Parathyroid adenoma (tissue), 2 donors: ENCODE results near the gene ETNK2.

Source experiments
- H2AFZ ChIP-seq: fragments of 300-600 bp; sonication (generic); one replicate; pipeline ENCODE4 v1.7.0; 2017; ENCODE audit warnings: antibody characterized with exemption, mild to moderate bottlenecking
- H3K27ac ChIP-seq: fragments of 300-600 bp; sonication (generic); one replicate; pipeline ENCODE4 v1.7.0; 2017
- H3K27me3 ChIP-seq: fragments of 300-600 bp; sonication (generic); one replicate; pipeline ENCODE4 v1.7.0; 2017; ENCODE audit warnings: low read length; ENCODE audit not compliant: control insufficient read depth, insufficient read depth
- H3K36me3 ChIP-seq: fragments of 300-600 bp; sonication (generic); one replicate; pipeline ENCODE4 v1.7.0; 2017; ENCODE audit warnings: low read length; ENCODE audit not compliant: control insufficient read depth, insufficient read depth
- H3K4me1 ChIP-seq: fragments of 300-600 bp; sonication (generic); one replicate; pipeline ENCODE4 v1.7.0; 2017; ENCODE audit warnings: control low read depth
- H3K4me2 ChIP-seq: fragments of 300-600 bp; sonication (generic); one replicate; pipeline ENCODE4 v1.7.0; 2017; ENCODE audit warnings: low read length
- H3K4me3 ChIP-seq: fragments of 300-600 bp; sonication (generic); one replicate; pipeline ENCODE4 v1.7.0; 2017; ENCODE audit warnings: low read depth, low read length
- H3K79me2 ChIP-seq: fragments of 300-600 bp; sonication (generic); one replicate; pipeline ENCODE4 v1.7.0; 2017; ENCODE audit warnings: control low read depth
- H3K9ac ChIP-seq: fragments of 300-600 bp; sonication (generic); one replicate; pipeline ENCODE4 v1.7.0; 2017; ENCODE audit warnings: mild to moderate bottlenecking
- H3K9me3 ChIP-seq: fragments of 300-600 bp; sonication (generic); one replicate; pipeline ENCODE4 v1.7.0; 2017; ENCODE audit warnings: low read length; ENCODE audit not compliant: control insufficient read depth
- CTCF ChIP-seq: fragments of 300-600 bp; sonication (generic); IDR thresholded peaks from one replicate; pipeline ENCODE4 v1.7.0; 2017; ENCODE audit warnings: antibody characterized with exemption, mild to moderate bottlenecking
- donor health status: primary hyperparathyroidism.

ETNK2 gene

GRCh38 chr1:204142032-204142974 is 9.5 kb downstream of the ETNK2 start:
- no peaks in the 10 kb centered on the region for H3K9me3 ChIP-seq
- H3K79me2 ChIP-seq: no peaks in the 10 kb centered on the region
- TF ChIP-seq CTCF: no peak
- H3K27me3 ChIP-seq: no peaks in the 10 kb centered on the region
- H3K4me3 ChIP-seq: no peak overlapping the region
- no peak overlapping the region for H3K27ac ChIP-seq
- H3K9ac ChIP-seq: no peak overlapping the region
- H2AFZ ChIP-seq: no peak overlapping the region
- H3K36me3 ChIP-seq: no peaks in the 10 kb centered on the region
- no peak overlapping the region for H3K4me2 ChIP-seq
- H3K4me1 ChIP-seq: no peaks in the 10 kb centered on the region

DNA sequence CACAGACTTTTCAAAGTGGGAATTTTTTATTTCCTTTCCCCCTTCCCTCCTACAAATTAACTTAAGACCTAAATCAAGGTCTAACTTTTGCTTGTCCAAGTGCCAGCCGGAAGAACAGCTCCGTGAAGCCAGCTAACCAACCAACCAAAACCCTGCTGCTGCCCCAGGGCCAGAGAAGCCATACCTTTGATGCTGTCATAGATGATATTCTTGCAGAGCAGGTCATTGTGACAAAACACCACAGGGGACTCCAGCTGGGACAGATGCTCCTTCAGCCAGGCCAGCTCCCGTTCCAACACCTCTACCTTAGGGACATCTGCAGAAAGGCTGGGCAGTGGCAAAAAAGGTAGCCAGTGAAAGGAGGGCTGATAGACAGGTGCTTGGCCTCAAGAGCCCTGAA is 10.7 kb downstream of the ETNK2 start:
- no peaks in the 10 kb centered on the region for H3K36me3 ChIP-seq

GRCh38 chr1:204139952-204140351 is 11.9 kb downstream of the ETNK2 start:
- no peak for TF ChIP-seq CTCF
- Histone ChIP-seq H3K4me3 (no peak overlapping the region), H3K4me1 (no peaks in the 10 kb centered on the region), H3K4me2 (no peak overlapping the region), H2AFZ (no peak overlapping the region), H3K27ac (no peak overlapping the region), H3K79me2 (no peaks in the 10 kb centered on the region), H3K9ac (no peak overlapping the region), H3K36me3 (no peaks in the 10 kb centered on the region), H3K27me3 (no peaks in the 10 kb centered on the region), H3K9me3 (no peaks in the 10 kb centered on the region)

More for the DNA sequence above, 10.7 kb downstream of the ETNK2 start:
- H3K9me3 ChIP-seq: no peaks in the 10 kb centered on the region
- H3K4me2 ChIP-seq: no peak overlapping the region
- H3K4me1 ChIP-seq: no peaks in the 10 kb centered on the region
- H3K27me3 ChIP-seq: no peaks in the 10 kb centered on the region
- no peak overlapping the region for H3K27ac ChIP-seq
- no peak overlapping the region for H3K4me3 ChIP-seq
- TF ChIP-seq CTCF: no peak
- no peak overlapping the region for H2AFZ ChIP-seq
- H3K79me2 ChIP-seq: no peaks in the 10 kb centered on the region
- no peak overlapping the region for H3K9ac ChIP-seq

DNA sequence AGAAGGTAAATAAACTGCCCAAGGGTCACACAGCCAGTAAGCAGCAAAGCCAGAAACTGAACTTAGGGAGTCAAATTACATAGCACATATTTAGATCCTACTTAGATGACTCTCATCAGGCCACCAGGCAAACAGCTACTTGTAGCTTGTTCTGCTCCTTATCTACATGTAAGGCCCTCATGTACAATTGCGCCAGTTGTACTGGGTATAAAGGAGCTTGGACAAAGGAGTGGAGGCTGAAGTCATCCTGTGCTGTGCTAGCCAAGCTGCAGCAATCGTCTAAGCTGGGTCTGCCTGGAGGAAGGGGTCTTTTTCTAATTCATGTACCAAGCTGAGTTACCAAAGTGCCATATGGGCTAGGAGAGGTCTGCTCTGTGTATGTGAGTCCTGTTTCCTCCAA is 12.8 kb downstream of the ETNK2 start:
- H3K4me2 ChIP-seq: no peak overlapping the region
- no peaks in the 10 kb centered on the region for H3K36me3 ChIP-seq
- no peaks in the 10 kb centered on the region for H3K9me3 ChIP-seq
- H3K79me2 ChIP-seq: no peaks in the 10 kb centered on the region
- no peak for TF ChIP-seq CTCF
- H3K4me1 ChIP-seq: no peaks in the 10 kb centered on the region
- no peaks in the 10 kb centered on the region for H3K27me3 ChIP-seq
- H3K27ac ChIP-seq: no peak overlapping the region
- no peak overlapping the region for H3K4me3 ChIP-seq
- H3K9ac ChIP-seq: no peak overlapping the region
- no peak overlapping the region for H2AFZ ChIP-seq

DNA sequence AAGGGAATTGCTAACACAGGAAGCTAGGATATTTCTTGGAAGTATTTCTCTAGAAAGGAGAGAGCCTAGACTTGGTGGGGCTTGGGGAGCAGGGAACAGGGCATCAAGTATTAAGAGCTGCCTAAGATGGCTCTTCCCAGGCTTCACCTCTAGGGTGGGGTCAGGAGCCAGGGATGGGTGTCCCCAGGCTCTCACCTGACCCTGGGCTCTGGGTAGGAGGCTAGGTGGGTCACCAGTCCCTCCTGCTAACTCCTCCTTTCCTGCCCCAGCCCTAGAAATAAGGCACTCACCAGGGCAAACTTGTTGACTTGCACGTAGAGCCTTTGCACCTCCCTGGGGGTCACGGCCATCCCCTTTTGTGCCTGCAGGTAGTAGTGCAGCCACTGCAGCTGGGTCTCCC is 15.0 kb downstream of the ETNK2 start:
- Histone ChIP-seq H3K4me1 (peaks cover under 1% of the 10 kb centered on the region), H3K4me3 (no peak overlapping the region), H3K9me3 (no peaks in the 10 kb centered on the region), H3K27me3 (no peaks in the 10 kb centered on the region), H2AFZ (no peak overlapping the region), H3K79me2 (no peaks in the 10 kb centered on the region), H3K27ac (no peak overlapping the region), H3K36me3 (no peaks in the 10 kb centered on the region), H3K9ac (no peak overlapping the region), H3K4me2 (no peak overlapping the region)
- TF ChIP-seq CTCF: no peak
